Endodermal cell (in vitro differentiated cells): ENCODE results near the gene RAB7B. TPM values are rescaled to one million over a fixed set of nuclear protein-coding genes. Genes with fewer than 3 reads are reported as not detected.

Experiments
- DNase-seq: peaks from one replicate; pipeline ENCODE4 v3.0.0-alpha.2; 2017
- H3K27ac ChIP-seq: 2 replicates; pipeline ENCODE4 v1.5.1; 2013; ENCODE audit warnings: mild to moderate bottlenecking, low read depth, low read length, moderate library complexity
- H3K27me3 ChIP-seq: 2 replicates; pipeline ENCODE4 v1.6.1; 2013; ENCODE audit warnings: mild to moderate bottlenecking, low read length, moderate library complexity; ENCODE audit not compliant: insufficient read depth, control insufficient read depth, poor library complexity, severe bottlenecking
- H3K36me3 ChIP-seq: 2 replicates; pipeline ENCODE4 v1.7.0; 2013; ENCODE audit warnings: mild to moderate bottlenecking, low read length, moderate library complexity; ENCODE audit not compliant: control insufficient read depth, insufficient read depth
- H3K4me1 ChIP-seq: one replicate; pipeline ENCODE4 v1.7.0; 2013; ENCODE audit warnings: low read length; ENCODE audit not compliant: control insufficient read depth, insufficient read depth
- H3K4me3 ChIP-seq: 2 replicates; pipeline ENCODE4 v1.5.1; 2013; ENCODE audit warnings: mild to moderate bottlenecking, low read length, moderate library complexity
- H3K9ac ChIP-seq: 2 replicates; pipeline ENCODE4 v1.6.1; 2013; ENCODE audit warnings: mild to moderate bottlenecking, low read length, moderate library complexity; ENCODE audit not compliant: poor library complexity, severe bottlenecking; ENCODE audit errors: extremely low read depth
- H3K9me3 ChIP-seq: 2 replicates; pipeline ENCODE4 v1.6.1; 2013; ENCODE audit warnings: mild to moderate bottlenecking, low read length, moderate library complexity; ENCODE audit not compliant: control insufficient read depth
- H3K27ac Mint-ChIP-seq: 2 replicates; pipeline ENCODE4 v1.8.0; 2020; ENCODE audit warnings: mixed read lengths
- H3K27me3 Mint-ChIP-seq: 2 replicates; pipeline ENCODE4 v1.8.0; 2021; ENCODE audit warnings: mild to moderate bottlenecking, mixed read lengths; ENCODE audit not compliant: insufficient read depth
- H3K36me3 Mint-ChIP-seq: 2 replicates; pipeline ENCODE4 v1.8.0; 2020; ENCODE audit warnings: low read depth, mixed read lengths
- H3K4me1 Mint-ChIP-seq: 2 replicates; pipeline ENCODE4 v1.8.0; 2020; ENCODE audit warnings: mixed read lengths
- H3K4me3 Mint-ChIP-seq: 2 replicates; pipeline ENCODE4 v1.8.0; 2020; ENCODE audit warnings: mild to moderate bottlenecking, moderate library complexity, mixed read lengths
- H3K9me3 Mint-ChIP-seq: 2 replicates; pipeline ENCODE4 v1.8.0; 2020; ENCODE audit warnings: mild to moderate bottlenecking, mixed read lengths
- CTCF ChIP-seq: fragments of 200-600 bp; sonication (generic); conservative IDR thresholded peaks from 2 replicates; pipeline ENCODE4 v1.5.0; 2021; ENCODE audit warnings: antibody characterized with exemption, mild to moderate bottlenecking
- WGBS, 2 experiments: methylation state at CpG; one replicate each; pipeline versions ENCODE4 v1.1.5 to v1.1.7; 2013; ENCODE audit warnings: missing lambda C conversion rate in 2 of 2, mixed read lengths in 1 of 2; ENCODE audit not compliant: insufficient coverage in 1 of 2, insufficient read length in 1 of 2; 5-methylcytosine and 5-hydroxymethylcytosine counted together
- total RNA-seq, 2 donors: library from RNA; stranded (reverse); fragmentation: NEBNext Ultra II Directional in 1 of 2; extraction: Animal tissue kit (Norgen Biotek cat#: 25700) in 1 of 2; gene quantifications; 2 replicates in 1 of 2; 3 replicates in 1 of 2; pipeline ENCODE4 v1.2.1, GENCODE V29; 2021

RAB7B gene
- total RNA-seq, 2 donors from 2014 or later, result not detected

GRCh38 chr1:206003854-206004800, 932 bp upstream of the RAB7B start:
- no peak overlapping the region for H3K4me3 ChIP-seq
- no peak overlapping the region for H3K27ac Mint-ChIP-seq

DNA sequence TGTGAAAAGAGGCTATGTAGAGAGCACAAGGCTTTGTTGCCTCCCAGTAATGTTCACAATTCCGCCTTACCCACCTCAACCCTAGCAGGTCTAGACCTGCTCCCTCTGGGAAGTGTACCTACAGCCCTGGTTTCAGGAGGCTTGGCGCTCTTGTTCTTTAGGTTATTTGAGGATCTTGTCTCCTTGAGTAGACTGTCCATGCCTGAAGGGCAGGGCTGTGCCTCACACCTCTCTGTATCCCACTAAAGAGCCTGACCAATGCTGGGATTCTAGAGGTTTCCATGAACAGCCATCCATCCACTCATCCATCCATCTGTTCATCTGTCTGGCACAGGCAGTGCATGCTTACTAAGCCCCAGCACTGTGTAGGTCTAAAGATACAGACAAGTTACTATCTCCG, 1.0 kb downstream of the RAB7B start:
- Histone ChIP-seq H3K9me3 (no peaks in the 10 kb centered on the region), H3K4me3 (no peak overlapping the region), H3K9ac (no peak overlapping the region), H3K27ac (no peak overlapping the region), H3K36me3 (no peaks in the 10 kb centered on the region), H3K27me3 (no peaks in the 10 kb centered on the region), H3K4me1 (no peaks in the 10 kb centered on the region)
- Mint-ChIP-seq H3K27me3 (peaks cover 9% of the 10 kb centered on the region), H3K36me3 (no peaks in the 10 kb centered on the region), H3K4me1 (peaks cover 4% of the 10 kb centered on the region), H3K27ac (no peak overlapping the region), H3K9me3 (no peaks in the 10 kb centered on the region), H3K4me3 (no peak overlapping the region)
- peak; percentile 43 for DNase-seq
- no peak for TF ChIP-seq CTCF
- 100% methylated on average over 3 of the region's 3 CpGs; no CpG with 5 or more reads in 1 of the 2 experiments for WGBS, 2 experiments

More at GRCh38 chr1:206003854-206004800, 932 bp upstream of the RAB7B start:
- H3K4me1 Mint-ChIP-seq, result no peaks in the 10 kb centered on the region
- peak; percentile 30 for DNase-seq
- no peaks in the 10 kb centered on the region for H3K36me3 ChIP-seq
- H3K9me3 Mint-ChIP-seq, result no peaks in the 10 kb centered on the region
- 82 to 92% methylated on average over 2 to 7 of the region's 7 CpGs for WGBS, 2 experiments
- TF ChIP-seq CTCF, result no peak
- H3K36me3 Mint-ChIP-seq, result no peaks in the 10 kb centered on the region
- H3K9me3 ChIP-seq, result no peaks in the 10 kb centered on the region
- no peak overlapping the region for H3K9ac ChIP-seq
- H3K4me1 ChIP-seq, result no peaks in the 10 kb centered on the region
- H3K4me3 Mint-ChIP-seq, result no peak overlapping the region
- no peak overlapping the region for H3K27ac ChIP-seq
- H3K27me3 ChIP-seq, result no peaks in the 10 kb centered on the region
- H3K27me3 Mint-ChIP-seq, result no peaks in the 10 kb centered on the region

DNA sequence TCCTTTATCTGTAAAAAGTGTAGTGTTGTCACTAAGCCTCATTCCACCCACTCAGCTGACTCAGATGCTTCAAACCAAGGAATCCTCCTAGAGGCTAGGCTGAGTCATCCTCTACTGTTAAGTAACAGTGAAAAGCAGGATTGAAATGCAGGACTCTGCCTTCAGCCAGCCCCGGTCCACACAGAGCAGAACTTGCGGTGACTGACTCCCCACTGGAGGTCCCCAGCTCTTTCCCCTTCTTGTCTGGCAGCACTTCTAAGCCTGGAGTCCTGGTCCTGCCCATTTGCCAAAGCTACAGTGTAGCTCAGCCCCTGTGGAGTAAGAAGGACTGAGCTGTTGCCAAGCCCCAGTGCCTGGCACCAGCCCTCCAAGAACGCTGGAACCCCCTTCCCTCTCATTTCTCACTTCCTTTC, 1.7 kb downstream of the RAB7B start:
- Histone ChIP-seq H3K9me3 (no peaks in the 10 kb centered on the region), H3K27ac (no peak overlapping the region), H3K4me3 (no peak overlapping the region), H3K36me3 (no peaks in the 10 kb centered on the region), H3K9ac (no peak overlapping the region), H3K27me3 (no peaks in the 10 kb centered on the region), H3K4me1 (no peaks in the 10 kb centered on the region)
- H3K9me3 Mint-ChIP-seq, result no peaks in the 10 kb centered on the region
- TF ChIP-seq CTCF, result no peak
- DNase-seq, result peak; percentile 71
- no peaks in the 10 kb centered on the region for H3K36me3 Mint-ChIP-seq
- H3K27me3 Mint-ChIP-seq, result peaks cover 14% of the 10 kb centered on the region
- WGBS, 2 experiments, result 20 to 52% methylated on average over 1 to 3 of the region's 3 CpGs
- H3K27ac Mint-ChIP-seq, result no peak overlapping the region
- H3K4me3 Mint-ChIP-seq, result no peak overlapping the region
- peaks cover 4% of the 10 kb centered on the region for H3K4me1 Mint-ChIP-seq
